Measurements from ENCODE around the gene CAGE1.

GRCh38 chr6:7323074-7323473 is 66.5 kb downstream of the CAGE1 start:
- no peak for TF ChIP-seq CTCF (IDR thresholded peaks at IDR 0.05)
- TF ChIP-seq POLR2AphosphoS5 (IDR thresholded peaks at IDR 0.05; ENCODE audit: insufficient read depth in 1 of 2, low read depth in 1 of 2) = no peak
- no peak for TF ChIP-seq POLR2A (IDR thresholded peaks at IDR 0.05)
